H1 (cell line): Measurements from ENCODE around the gene PRSS23. TPM values are rescaled to one million over a fixed set of nuclear protein-coding genes. Genes with fewer than 3 reads are reported as not detected.

Experiments
- POLR2A ChIP-seq, 2 experiments: IDR thresholded peaks; 1 replicate in 1 of 2; 2 replicates in 1 of 2; pipeline ENCODE4 v1.6.1; 2011; ENCODE audit warnings: low read depth in 2 of 2, low read length in 2 of 2, mild to moderate bottlenecking in 2 of 2; ENCODE audit errors: control extremely low read depth in 1 of 2
- POLR2AphosphoS5 ChIP-seq: IDR thresholded peaks from 2 replicates; pipeline ENCODE4 v1.6.1; 2011; ENCODE audit warnings: low read depth, low read length
- TAF1 ChIP-seq: IDR thresholded peaks from 2 replicates; pipeline ENCODE4 v1.6.1; 2011; ENCODE audit warnings: mild to moderate bottlenecking, low read depth, low read length
- polyA plus RNA-seq, 7 experiments: library from polyadenylated mRNA; depleted of rRNA in 3 of 7; stranded (reverse) in 5 of 7; unstranded in 2 of 7; fragments of >200 nt in 5 of 7; fragments of 200-250 nt in 2 of 7; gene quantifications; 1 replicate in 5 of 7; 2 replicates in 1 of 7; 4 replicates in 1 of 7; pipeline versions ENCODE4 v1.2.1 to v1.2.3, GENCODE V29; 2011 to 2013; ENCODE audit warnings: missing spikeins in 2 of 7, mixed read lengths in 2 of 7
- total RNA-seq: library from RNA; stranded (reverse); fragmentation: NEBNext Ultra II Directional; extraction: Animal tissue kit (Norgen Biotek cat#: 25700); gene quantifications from 2 replicates; pipeline ENCODE4 v1.2.1, GENCODE V29; 2021
- TF ChIP-seq, protein P1 (sequence below): fragments of 300-600 bp; sonication (generic); IDR thresholded peaks from 2 replicates; pipeline ENCODE4 v1.7.1; 2012; ENCODE audit warnings: low read length, moderate library complexity, mild to moderate bottlenecking, inconsistent platforms; ENCODE audit not compliant: insufficient replicate concordance

The PRSS23 gene
- total and polyA plus RNA-seq, 2 of the 8 experiments (the other 6 are each of a cell fraction or from before 2014, with no cell fraction given) = 4.4 to 5.6 TPM

GRCh38 chr11:86792150-86792549 is 8.2 kb upstream of the PRSS23 start (continued):
- TF ChIP-seq, protein P1, sequence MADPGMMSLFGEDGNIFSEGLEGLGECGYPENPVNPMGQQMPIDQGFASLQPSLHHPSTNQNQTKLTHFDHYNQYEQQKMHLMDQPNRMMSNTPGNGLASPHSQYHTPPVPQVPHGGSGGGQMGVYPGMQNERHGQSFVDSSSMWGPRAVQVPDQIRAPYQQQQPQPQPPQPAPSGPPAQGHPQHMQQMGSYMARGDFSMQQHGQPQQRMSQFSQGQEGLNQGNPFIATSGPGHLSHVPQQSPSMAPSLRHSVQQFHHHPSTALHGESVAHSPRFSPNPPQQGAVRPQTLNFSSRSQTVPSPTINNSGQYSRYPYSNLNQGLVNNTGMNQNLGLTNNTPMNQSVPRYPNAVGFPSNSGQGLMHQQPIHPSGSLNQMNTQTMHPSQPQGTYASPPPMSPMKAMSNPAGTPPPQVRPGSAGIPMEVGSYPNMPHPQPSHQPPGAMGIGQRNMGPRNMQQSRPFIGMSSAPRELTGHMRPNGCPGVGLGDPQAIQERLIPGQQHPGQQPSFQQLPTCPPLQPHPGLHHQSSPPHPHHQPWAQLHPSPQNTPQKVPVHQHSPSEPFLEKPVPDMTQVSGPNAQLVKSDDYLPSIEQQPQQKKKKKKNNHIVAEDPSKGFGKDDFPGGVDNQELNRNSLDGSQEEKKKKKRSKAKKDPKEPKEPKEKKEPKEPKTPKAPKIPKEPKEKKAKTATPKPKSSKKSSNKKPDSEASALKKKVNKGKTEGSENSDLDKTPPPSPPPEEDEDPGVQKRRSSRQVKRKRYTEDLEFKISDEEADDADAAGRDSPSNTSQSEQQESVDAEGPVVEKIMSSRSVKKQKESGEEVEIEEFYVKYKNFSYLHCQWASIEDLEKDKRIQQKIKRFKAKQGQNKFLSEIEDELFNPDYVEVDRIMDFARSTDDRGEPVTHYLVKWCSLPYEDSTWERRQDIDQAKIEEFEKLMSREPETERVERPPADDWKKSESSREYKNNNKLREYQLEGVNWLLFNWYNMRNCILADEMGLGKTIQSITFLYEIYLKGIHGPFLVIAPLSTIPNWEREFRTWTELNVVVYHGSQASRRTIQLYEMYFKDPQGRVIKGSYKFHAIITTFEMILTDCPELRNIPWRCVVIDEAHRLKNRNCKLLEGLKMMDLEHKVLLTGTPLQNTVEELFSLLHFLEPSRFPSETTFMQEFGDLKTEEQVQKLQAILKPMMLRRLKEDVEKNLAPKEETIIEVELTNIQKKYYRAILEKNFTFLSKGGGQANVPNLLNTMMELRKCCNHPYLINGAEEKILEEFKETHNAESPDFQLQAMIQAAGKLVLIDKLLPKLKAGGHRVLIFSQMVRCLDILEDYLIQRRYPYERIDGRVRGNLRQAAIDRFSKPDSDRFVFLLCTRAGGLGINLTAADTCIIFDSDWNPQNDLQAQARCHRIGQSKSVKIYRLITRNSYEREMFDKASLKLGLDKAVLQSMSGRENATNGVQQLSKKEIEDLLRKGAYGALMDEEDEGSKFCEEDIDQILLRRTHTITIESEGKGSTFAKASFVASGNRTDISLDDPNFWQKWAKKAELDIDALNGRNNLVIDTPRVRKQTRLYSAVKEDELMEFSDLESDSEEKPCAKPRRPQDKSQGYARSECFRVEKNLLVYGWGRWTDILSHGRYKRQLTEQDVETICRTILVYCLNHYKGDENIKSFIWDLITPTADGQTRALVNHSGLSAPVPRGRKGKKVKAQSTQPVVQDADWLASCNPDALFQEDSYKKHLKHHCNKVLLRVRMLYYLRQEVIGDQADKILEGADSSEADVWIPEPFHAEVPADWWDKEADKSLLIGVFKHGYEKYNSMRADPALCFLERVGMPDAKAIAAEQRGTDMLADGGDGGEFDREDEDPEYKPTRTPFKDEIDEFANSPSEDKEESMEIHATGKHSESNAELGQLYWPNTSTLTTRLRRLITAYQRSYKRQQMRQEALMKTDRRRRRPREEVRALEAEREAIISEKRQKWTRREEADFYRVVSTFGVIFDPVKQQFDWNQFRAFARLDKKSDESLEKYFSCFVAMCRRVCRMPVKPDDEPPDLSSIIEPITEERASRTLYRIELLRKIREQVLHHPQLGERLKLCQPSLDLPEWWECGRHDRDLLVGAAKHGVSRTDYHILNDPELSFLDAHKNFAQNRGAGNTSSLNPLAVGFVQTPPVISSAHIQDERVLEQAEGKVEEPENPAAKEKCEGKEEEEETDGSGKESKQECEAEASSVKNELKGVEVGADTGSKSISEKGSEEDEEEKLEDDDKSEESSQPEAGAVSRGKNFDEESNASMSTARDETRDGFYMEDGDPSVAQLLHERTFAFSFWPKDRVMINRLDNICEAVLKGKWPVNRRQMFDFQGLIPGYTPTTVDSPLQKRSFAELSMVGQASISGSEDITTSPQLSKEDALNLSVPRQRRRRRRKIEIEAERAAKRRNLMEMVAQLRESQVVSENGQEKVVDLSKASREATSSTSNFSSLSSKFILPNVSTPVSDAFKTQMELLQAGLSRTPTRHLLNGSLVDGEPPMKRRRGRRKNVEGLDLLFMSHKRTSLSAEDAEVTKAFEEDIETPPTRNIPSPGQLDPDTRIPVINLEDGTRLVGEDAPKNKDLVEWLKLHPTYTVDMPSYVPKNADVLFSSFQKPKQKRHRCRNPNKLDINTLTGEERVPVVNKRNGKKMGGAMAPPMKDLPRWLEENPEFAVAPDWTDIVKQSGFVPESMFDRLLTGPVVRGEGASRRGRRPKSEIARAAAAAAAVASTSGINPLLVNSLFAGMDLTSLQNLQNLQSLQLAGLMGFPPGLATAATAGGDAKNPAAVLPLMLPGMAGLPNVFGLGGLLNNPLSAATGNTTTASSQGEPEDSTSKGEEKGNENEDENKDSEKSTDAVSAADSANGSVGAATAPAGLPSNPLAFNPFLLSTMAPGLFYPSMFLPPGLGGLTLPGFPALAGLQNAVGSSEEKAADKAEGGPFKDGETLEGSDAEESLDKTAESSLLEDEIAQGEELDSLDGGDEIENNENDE = no peak
- TF ChIP-seq POLR2AphosphoS5 (no peak), TAF1 (no peak), POLR2A (IDR thresholded peaks at IDR 0.05; ENCODE audit: control extremely low read depth in 1 of 2, low read depth in 2 of 2, low read length in 2 of 2) (no peak)
